KOPT-K1 (cell line): Measurements from ENCODE around the gene COMT.
"Not testable (repeated sequence)": the region's sequence is repeated elsewhere in the genome, so short reads cannot be mapped to it uniquely, and the experiment has no call there.

Source experiments
- H3K27ac ChIP-seq: fragments of 200-600 bp; sonication (generic); 2 replicates; pipeline ENCODE4 v1.5.1; 2016; ENCODE audit warnings: antibody characterized with exemption, mild to moderate bottlenecking, low read depth, low read length; ENCODE audit not compliant: poor library complexity, severe bottlenecking
- H3K36me3 ChIP-seq: fragments of 200-600 bp; sonication (generic); 2 replicates; pipeline ENCODE4 v1.5.1; 2017; ENCODE audit warnings: antibody characterized with exemption, mild to moderate bottlenecking, low read length, moderate library complexity; ENCODE audit not compliant: insufficient read depth
- H3K9me3 ChIP-seq: fragments of 200-600 bp; sonication (generic); 2 replicates; pipeline ENCODE4 v1.5.1; 2017; ENCODE audit warnings: antibody characterized with exemption, low read length, mild to moderate bottlenecking; ENCODE audit not compliant: insufficient read depth, poor library complexity, severe bottlenecking

Gene COMT

DNA sequence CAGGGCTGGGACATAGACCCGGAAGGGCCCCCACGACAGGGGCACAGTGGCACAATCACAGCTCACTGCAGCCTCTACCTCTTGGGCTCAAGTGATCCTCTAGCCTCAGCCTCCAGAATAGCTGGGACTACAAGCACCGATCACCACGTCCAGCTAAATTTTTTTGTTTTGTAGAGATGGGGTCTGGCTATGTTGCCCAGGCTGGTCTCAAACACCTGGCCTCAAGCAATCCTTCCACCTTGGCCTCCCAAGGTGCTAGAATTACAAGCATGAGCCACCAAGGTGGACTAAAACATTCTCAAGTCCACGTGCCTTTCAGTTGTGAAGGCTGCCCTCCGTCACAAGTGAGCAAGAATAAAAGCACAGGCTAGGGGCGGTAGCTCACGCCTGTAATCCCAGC lies 10.1 kb upstream of the COMT start:
- no peak overlapping the region for H3K27ac ChIP-seq
- peaks cover 19% of the 10 kb centered on the region for H3K9me3 ChIP-seq

DNA sequence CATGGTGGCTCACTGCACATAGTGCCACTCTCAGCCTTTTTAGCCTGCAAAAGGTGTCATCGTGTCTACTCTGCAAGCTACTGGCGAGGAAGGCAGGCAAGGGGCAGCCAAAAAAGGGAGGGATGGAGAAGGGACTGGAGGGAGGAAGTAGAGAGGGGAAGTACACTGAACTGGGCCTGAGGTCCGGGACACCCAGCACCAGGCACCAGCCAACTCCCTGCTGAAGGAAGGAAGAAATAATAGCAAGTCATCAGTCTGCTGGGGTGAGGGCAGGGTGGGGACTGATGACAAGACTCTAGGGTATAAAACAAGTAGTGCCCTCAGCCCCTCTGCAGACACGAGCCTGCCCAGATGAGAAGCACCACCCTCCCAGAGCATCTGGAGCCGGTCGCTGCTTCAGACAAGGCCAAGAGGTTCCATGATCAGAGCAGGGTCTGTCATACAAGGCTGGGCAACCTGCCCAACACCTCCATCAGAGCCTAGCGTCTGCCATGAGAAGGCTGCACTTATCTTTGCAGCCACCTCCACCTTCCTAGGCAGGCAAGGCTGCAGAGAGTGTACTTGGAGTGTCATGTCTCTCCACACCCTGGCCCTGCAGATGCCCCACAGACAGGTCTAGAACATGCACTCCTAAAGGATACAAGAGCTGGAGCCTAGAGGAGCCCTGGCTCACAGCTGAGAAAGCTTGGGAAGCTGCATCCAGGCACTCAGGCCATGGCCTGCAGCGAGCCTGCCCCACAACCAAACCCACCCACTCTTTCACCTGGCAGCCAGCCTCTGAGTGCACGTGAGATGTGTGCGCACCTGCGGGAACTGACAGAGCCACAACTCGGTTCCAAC lies 9.0 kb upstream of the COMT start:
- H3K27ac ChIP-seq: no peak overlapping the region
- H3K9me3 ChIP-seq: peaks cover 22% of the 10 kb centered on the region
- no peaks in the 10 kb centered on the region for H3K36me3 ChIP-seq

More for the DNA sequence above, 10.1 kb upstream of the COMT start:
- H3K36me3 ChIP-seq: no peaks in the 10 kb centered on the region

DNA sequence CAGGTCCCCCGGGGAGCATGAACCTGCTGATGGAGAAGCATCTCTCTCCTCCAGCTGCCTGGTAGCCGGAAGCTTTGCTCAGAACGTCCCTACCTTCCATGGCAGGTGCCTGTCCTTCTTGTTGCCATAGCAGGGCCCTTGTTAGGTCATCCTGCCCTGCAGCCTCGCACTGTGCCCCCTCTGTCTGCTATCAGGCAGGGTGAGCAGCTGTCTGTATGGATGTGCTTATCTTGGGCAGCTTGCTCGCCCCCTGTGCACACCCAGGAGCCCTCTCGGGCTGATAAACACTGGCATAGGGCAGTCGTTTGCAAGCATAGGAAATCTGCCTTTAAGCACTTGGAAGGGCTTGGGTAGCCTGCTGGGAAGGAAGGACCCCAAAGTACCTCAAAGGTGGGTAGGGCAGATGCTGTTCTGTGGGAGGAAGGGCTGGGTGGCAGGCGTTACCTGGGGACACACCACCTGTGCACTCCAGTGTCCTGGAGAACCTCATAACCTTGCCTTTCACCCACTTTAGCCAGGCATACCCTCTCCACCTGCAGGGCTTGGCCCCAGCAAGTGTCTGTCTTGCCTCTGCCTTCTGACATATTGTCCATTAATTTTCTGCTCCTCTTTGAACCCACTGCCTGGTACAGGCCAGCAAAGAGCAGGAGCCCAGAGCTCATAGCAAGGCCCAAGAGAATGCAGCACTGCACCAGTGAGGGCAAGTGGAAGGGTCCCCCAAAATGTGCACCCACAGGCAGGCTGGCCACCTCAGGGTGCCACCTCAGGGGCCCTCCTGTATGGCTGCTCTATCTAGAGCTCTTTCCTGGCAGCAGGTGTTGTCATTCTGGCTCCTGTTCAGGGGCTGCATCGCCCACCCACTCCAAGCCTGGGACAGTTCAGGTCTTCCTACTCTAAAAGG lies 8.0 kb upstream of the COMT start:
- Histone ChIP-seq H3K36me3 (no peaks in the 10 kb centered on the region), H3K9me3 (peaks cover 22% of the 10 kb centered on the region), H3K27ac (no peak overlapping the region)

DNA sequence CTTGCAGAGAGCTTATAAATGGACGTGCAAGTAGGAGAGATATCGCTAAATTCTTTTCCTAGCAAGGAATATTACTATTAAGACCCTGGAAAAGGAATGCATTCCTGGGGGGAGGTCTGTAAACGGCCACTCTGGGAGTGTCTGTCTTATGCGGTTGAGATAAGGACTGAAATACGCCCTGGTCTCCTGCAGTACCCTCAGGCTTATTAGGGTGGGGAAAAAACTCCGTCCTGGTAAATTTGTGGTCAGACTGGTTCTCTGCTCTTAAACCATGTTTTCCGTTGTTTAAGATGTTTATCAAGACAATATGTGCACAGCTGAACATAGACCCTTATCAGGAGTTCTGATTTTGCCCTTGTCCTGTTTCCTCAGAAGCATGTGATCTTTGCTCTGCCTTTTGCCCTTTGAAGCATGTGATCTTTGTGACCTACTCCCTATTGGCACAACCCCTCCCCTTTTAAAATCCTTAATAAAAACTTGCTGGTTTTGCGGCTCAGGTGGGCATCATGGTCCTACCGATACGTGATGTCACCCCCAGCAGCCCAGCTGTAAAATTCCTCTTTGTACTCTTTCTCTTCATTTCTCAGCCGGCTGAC lies 6.4 kb upstream of the COMT start:
- peaks cover 22% of the 10 kb centered on the region for H3K9me3 ChIP-seq
- not testable (repeated sequence) for H3K36me3 ChIP-seq, H3K27ac ChIP-seq

DNA sequence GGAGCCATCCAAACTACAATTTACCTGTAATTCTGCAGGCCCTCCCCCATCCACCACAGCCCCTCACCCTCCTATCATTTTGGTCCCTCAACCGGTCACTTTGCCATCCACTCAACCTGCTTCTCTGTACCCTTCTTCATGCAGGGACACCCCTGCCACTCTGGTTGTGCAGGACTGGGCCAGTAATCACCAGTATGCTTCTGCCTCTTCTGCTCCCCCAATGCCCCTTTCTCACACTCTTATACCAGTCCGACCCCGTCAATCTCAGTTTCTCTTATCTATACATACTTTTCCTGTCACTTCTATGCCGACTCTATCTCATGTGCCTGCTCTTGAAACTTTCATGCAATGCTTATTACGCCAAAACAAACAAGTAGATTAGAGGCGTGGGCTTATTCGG lies 5.1 kb upstream of the COMT start:
- Histone ChIP-seq H3K27ac (no peak overlapping the region), H3K9me3 (peaks cover 22% of the 10 kb centered on the region), H3K36me3 (no peaks in the 10 kb centered on the region)

DNA sequence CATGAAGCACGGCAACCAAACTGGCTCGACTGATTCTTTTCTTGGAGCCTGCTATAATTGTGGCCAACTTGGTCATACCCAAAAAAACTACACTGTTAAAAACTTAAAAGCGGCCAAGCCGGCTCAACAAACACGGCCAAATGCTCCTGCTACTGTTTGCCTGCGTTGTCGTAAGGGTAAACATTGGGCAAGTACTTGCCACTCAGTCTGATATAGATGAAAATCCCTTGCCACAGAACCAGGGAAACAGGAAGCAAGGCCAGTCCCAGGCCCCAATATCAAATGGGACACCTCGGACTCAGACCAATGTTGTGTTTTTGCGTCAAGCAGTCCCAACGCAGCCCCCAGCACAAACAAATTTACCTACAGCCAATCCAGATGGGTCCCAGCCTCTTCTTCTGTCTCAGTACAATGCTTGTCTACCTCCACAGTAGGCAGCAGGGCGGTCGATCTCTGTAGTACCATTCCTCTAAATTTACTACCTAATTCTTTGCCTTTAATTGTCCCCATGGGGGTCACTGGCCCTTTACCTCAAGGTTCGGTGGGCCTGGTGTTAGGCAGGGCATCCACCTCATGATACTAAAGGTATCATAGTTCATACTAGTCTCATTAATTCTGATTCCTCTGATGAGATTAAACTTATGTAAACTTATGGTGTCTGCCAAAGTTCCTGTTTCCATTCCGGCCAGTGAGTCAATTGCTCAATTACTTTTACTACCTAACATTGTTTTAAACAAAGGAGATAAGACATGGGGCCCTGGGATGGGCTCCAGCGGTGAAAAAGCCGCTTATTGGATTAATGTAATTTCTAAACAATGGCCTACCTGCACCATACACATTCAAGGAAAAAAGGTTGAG lies 3.7 kb upstream of the COMT start:
- peaks cover 22% of the 10 kb centered on the region for H3K9me3 ChIP-seq
- no peaks in the 10 kb centered on the region for H3K36me3 ChIP-seq
- H3K27ac ChIP-seq: no peak overlapping the region

DNA sequence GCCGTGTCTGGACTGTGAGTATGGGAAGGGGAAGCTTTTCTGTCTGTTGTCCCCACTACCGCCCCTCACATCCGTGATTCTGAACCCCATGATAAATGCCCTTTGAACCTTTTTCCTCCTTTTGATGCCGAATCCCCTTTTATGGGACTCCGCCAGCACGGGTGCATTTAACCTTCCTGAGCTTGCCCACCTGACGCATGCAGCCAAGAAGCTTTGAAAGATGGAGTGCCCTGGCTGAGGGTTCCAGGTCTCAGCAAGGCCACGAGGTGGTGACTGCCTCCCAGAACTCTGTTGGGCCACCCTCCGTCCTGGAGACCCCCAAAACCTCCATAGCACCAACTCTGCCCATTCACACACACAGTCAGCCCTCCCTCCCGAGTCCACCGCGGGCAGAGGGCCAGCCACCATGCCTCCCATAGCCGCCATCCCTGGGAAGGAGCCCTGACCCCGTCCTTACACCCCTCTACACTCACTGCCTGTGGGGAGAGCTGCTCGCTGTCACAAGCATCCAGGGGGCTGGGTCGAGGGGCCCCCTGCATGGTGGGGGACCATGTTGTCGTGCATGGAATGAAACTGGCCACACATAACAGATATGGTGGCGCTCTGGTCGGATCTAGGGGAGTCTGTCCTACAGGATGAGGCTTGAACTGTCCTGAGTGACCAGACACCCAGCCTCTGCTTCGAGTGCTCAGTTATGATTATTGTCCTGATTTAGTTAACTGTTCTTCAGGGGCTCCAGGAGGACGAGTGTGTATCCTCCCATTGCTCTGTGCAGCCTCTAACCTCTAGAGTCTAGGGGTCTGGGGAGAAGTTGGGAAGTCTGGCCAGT lies 822 bp upstream of the COMT start:
- Histone ChIP-seq H3K27ac (peak overlapping the region; percentile 91), H3K36me3 (peaks cover 4% of the 10 kb centered on the region; the same call in 1 of the 2 replicates), H3K9me3 (peaks cover 10% of the 10 kb centered on the region)

DNA sequence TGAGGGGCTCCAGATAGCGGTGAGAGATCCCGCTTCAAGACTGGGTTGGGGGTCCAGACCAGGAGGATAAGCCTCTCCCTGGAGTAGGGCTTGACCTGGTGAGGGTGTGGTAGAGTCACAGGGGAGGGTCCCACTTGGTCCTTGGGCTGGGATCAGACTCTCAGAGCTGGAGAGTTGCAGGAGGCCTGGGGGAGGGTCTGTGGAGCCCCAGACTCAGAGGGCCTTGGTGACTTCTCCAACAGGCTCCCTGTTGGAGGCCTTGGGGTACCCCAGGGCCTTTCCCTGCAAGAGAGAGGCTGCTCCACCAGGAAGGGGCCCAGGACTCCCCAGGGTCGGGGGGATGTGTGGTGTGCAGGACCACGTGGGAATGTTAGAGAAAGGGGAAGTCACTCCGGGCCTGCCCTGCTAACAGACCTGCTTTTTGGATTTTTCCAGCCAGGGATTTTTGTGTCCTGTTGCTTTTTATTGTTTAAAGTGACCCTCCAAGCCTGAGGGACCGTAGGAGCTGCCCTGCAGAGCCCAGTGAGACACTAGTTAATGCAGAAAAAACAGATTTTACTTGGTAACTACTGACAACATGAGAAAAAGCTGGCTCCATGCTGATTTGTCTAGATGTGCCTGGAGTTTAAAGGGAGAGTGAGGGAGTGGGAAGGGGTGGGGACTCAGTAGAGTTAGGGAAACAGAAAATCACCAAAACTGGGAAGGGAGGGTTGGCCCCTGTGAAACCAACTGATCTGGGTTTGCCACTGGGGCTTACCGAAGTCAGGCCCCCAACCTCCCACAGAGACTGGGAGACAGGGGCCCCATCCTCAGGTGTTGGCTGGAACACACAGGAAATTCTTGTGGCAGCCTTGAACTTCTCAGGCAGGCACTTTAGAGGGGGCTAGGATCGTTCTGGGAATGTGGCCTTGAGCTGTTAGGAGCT lies 847 bp downstream of the COMT start:
- H3K27ac ChIP-seq: peak overlapping the region; percentile 91
- peaks cover 12% of the 10 kb centered on the region for H3K36me3 ChIP-seq
- H3K9me3 ChIP-seq: no peaks in the 10 kb centered on the region

DNA sequence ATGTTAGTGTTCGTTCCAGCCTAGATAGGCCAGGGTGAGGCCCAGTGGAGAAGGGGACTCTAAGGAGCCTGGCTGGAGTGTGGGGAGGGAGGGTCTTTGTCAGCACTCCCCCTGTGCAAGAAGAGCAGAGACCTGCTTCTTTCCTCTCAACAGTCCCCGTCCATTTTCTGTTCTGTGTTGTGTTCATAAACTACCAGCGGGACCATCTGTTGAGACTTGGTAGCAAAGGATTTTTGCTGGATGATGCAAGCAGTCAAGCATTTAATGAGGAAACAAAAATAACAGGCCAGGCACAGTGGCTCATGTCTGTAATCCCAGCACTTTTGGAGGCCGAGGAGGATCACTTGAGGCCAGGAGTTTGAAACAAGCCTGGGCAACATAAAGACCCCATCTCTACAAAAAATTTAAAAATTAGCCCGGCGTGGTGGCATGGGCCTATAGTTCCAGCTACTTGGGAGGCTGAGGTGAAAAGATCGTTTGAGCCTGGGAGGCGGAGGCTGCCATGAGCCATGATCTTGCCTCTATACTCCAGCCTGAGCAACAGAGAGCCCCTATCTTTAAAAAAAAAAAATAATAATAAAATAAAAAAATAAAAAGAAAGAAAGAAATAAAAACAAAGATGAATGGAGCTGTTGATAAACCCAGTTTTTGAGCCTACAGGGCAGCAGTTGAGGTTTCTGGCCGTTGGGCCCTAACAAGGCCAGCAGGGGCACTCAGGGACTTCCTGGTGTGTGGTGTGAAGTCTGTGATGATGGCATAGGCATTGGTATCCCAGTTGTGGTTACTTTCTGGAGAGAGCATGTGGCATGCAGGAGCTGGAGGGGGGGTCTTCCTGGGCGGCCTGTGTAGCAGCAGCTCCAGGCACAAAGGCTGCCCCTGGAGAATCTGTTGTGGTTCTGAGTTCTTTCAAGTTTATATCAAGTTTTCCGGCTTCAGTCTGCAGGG lies 1.8 kb downstream of the COMT start:
- no peaks in the 10 kb centered on the region for H3K9me3 ChIP-seq
- H3K27ac ChIP-seq: peak overlapping the region; percentile 91
- H3K36me3 ChIP-seq: peaks cover 22% of the 10 kb centered on the region

DNA sequence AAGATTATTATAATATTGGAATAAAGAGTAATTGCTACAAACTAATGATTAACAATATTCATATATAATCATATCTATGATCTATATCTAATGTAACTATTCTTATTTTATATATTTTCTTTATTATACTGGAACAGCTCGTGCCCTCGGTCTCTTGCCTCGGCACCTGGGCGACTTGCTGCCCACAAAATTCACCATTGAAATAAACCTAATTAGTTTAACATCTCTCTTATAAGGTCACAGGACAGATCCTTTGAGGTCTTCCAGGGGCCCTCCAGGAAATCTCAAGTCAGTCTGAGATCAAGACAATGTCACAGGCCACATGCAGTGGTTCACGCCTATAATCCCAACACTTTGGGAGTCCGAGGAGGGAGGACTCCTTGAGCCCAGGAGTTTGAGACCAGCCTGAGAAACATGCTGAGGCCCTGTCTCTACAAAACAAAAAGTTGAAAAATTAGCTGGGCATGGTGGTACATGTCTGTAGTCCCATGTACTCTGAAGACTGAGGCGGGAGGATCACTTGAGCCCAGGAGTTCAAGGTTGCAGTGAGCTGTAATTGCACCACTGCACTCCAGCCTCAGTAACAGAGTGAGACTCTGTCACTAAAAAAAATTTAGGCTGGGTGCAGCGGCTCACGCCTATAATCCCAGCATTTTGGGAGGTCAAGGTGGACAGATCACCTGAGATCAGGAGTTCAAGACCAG lies 6.6 kb downstream of the COMT start:
- Histone ChIP-seq H3K9me3 (no peaks in the 10 kb centered on the region), H3K27ac (no peak overlapping the region), H3K36me3 (peaks cover 57% of the 10 kb centered on the region)

DNA sequence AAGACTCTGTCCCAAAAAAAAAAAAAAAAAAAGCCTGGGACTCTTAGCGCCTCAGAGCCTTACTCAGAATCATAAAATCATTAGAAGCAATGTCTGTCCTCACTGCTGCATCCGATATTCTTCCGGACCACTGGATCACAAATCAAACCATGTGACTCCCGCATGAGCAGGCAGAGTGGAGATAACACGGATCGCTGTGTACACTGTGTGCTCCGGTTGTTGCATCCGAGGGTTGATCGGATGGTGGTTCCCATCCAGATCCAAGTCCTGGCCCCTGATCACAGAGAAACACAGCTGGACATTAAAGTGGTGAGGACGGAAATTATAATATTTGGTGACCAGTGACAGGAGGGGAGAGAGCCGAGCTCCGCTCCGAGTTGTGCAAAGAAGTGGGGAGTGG lies 9.8 kb downstream of the COMT start:
- Histone ChIP-seq H3K36me3 (peaks cover 63% of the 10 kb centered on the region), H3K27ac (no peak overlapping the region), H3K9me3 (no peaks in the 10 kb centered on the region)
